Activated CD4-positive, CD25-positive, alpha-beta regulatory T cell treated with anti-CD3 and anti-CD28 coated beads, Interleukin-2, amount 50 U/mL, for 72 hours (primary cell): Measurements from ENCODE around the gene MEGF11.

ENCODE experiments used
- DNase-seq: peaks from one replicate; pipeline ENCODE4 v3.0.0; 2021

Gene MEGF11

DNA sequence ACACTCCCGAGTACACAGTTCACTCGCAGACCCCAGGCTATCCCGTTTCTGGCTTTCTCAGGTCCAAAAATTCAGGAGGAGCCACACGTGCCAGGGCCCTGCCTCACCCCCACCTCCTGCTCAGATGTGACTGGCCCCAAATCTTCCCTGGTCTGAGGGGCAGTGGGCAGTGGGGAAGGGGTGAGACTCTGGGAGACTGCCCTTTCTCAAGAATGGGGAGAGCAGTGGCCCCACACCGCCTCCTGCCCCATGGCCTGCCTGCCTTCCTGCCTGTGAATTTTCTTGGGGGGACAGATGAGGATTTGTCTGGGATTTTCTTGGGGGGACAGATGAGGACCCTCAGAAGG is 174.6 kb downstream of the MEGF11 start:
- DNase-seq = peak; percentile 8

DNA sequence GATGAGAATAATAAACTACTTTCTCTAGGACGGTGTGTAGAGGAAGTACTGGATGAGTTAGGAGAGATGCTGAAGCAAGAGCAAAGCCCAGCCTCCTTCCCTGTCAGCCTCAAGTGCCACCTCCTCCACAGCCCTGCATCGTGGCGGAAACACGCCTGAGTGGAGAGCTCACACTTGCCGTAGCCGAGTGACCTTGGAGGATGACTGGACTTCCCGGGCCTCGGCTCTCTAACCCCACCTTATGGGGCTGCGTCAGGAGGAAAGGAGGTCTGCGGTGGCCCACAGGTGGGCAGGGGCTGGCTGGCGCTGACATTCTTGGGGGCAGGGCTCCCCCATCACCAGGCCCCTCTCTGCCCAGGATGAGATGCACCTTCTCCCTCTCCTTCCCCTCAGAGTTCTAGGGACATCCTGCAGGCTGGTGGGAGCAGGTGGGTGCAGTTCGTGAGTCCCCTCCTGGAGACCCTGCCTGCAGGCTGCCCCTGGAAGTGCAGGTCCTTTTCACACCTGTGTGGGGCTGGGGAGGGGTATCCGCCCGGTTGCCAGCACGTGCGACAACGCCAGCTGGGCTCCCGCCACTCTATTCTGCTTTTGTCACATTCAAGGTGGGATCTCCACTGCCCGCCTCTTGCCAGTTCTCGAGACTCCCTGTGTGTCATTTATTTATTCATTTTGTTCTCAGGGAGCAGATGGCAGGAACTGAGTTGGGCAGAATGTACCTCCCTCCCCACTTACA is 175.2 kb downstream of the MEGF11 start:
- peak; percentile 8 for DNase-seq

DNA sequence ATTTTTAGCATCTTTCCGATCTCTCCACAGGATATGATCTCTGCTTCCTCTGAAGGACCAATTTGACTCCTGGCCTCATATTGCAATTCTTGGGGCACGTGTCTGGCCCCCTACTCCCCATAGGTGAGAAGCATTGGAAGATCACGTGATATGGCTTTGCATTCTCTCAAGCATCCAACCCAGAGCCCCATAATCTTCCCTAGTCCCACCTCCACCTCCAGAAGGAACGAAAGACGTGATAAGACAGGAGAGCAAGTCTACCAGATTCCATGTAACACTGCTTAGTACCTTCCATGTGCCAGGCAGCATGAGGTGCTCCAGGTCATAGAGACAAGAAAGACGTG is 176.3 kb downstream of the MEGF11 start:
- peak; percentile 8 for DNase-seq

DNA sequence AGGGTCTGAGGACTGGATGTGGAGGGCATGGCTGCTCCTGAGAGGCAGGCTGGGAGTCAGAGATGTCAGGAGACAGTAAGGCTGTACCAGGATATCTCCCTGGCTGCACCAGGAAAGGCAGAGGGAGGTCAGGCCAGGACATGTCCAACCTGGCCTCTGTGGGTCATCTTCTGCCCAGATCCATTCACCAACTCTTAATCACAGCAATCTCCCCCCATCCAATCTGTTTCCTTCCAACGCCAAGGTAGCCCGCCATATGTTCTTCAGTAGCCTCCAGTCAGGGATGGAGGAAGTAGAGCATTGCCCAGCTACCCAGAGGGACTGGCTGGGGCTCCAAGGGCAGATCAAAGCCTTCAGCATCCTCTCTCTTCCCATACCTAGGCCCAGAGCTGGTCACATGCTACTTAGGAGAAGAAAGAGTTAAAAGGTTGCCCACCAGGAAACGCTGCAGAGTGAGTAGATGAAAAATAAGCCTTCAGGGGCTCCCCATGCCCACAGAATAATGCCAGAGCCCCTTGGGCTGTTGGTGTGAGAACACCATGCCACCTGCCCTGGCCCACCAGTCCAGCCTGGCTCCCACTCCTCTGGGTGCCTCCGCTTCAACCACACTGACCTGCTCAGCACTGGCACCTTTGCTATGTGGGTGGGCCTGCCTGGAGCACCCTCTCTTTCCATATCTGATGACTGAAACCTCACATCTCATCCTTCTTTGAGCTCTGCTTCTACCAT is 176.8 kb downstream of the MEGF11 start:
- DNase-seq = peak; percentile 12

DNA sequence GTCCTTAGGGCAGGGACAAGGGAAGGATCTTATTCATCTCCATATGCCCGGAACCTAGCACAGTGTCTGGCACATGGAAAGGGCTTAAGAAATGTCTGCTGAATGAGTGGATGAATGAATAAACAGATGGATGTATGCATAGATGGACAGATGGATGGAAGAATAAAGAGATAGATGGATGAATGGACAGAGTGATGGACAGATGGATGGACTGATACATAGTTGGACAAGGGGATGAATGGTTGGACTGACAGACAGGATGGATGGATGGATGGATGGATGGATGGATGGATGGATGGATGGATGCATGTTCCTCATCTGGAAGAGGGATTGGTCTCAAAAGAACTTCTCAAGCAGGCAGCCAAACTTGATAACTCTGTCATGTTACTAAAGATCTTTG is 177.6 kb downstream of the MEGF11 start:
- peak; percentile 11 for DNase-seq

DNA sequence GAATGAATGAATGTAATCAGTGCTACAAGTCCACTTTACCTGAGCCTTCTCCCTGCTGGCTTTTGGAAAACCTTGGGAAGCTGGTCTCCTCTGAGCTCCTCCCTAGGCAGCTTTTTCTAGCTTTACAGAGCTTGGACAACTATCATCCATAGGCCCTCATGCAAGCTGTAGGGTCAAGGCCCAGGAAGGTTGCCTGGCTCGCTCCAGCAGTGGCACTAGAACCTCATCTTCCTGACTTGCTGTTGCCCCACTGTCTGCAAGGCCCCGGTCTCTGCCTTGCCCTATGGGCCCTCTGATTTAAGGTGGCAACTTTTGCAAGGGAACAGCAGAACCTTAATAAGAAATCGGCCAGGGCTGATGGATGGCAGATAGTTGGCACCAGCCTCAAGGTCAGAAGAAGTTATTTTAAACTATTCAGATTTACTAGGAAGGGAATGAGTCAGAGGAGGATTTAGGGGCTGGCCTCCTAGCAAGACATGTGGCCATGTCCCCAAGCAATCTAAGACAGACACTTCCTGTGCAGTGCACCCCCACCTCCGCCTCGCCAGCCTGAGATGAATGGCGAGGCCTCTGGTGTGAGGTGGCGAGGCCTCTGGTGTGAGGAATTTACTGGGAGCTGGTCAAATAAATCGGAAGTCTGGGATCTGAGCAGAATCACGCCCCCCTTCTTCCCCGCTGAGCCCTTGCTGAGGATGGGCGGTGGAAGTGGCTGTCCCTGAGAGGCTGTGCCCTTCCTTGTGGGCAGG is 180.8 kb downstream of the MEGF11 start:
- no peak for DNase-seq

DNA sequence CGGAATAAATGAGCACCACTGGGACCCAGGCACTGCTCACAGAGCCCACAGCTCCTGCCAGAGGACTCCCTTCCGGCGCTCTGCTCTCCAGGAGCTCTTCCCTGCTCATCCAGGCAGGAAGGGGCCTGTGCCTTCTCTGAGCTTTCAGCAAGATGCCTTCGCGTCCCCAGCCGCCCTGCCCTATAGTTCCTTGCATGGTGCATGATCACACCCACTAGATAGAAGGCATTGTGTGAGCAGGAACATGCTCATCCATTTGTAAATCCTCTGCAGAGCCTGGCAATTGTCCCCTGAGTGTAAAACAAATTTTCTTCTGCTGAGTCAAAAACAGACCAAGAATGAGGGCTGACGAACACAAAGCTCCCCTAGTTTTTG is 181.6 kb downstream of the MEGF11 start:
- DNase-seq = no peak

DNA sequence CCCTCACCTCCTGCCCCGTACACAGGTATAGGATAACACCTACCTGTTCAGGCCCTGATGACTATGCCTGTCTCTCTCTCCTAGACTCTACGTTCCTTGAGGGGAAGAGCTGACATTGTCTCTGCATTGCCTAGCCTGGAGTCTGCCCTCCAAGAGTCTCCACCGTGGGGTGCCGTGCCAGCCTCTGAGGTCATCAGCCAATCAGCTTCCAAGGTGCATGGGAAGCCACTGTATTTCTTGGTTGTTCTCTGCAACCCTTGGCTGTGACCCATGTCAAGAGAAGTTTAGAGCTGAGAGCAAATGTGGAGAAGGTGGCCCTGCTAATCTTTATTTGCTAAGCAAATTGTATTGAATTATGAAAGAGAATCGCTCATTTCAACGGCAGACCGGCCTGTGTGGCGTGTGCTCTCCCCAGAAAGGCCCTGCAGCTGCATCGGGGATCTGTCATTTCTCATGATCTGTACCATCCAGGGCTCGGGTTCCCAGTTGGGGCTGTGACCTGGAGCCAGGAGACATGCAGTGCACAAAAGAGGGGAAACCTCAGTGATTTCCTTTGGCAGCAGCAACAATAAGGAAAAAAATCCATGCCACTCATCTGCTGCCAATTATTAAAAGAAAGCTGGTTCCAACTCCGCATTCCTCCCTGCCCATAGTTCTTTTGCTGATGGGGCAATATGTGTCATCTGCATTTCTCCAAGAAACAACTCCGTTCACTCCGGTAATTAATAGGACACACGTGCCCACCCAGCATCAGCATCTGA is 182.2 kb downstream of the MEGF11 start:
- DNase-seq = no peak

DNA sequence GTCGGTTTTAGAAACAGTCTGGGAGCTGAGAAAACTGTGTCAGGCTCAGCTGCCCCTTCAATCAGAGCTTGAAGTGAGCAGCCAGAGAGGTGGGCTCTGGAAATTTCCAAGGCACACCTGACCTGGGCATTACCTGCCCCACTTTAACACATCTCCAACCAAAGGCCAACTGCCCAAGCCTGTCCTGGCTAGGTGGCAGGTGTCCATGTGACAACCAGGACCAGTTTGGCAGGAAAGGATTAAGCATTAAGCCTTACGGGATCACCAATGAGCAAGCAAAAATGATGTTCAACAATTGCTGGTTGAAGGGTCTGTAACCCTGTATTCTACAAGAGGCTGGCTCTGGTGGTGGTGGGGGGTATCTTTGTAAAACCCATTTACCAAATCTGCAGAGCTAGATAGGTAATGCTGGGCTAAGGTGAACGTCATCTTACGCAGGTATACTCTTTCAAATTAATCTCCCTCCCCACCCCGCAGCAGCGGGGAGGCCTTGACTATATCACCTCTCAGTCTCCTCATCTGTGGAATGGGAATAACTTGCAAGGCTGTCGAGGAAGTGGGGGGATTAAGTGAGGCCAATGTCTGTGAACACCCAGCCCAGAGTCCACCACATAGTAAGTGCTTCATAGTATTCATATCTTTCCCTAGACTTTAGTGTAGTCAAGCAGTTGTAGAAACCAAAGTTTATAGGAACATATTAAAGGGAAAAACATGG is 183.2 kb downstream of the MEGF11 start:
- DNase-seq = no peak

DNA sequence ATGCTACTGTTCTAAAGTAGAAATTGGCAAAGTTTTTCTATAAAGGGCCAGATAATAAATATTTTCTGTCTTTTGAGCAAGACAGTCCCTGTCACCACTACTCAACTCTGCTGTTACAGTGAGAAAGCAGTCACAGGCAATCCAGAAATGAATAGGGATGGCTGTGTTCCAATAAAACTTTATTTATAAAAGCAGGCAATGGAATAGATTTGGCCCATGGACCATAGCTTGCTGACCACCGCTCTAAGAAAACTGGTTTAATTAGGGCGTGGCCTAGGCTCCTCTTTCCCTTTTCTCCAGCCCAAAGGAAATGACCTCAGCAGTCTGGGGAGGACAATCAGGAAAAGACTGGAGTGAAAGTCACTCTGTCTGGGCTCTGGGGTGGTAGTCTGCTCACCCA is 183.8 kb downstream of the MEGF11 start:
- no peak for DNase-seq

DNA sequence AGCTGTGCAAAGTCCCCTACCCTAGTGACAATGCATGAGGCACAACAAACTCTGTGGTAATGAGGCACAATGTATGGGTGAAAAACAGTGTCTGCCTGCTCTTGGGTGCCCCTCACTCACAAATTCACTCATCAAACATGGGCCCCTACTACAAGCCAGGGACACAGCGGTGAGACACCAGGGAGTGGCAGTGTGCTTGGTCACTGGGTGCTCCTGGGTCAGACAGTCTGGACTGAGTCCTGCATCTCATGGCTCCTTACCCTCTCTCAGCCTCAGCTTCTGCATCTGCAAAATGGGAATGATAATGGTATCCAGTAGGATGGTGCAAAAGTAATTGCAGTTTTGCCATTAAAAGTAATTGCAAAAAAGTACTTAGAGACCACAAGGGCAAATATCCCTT is 184.7 kb downstream of the MEGF11 start:
- no peak for DNase-seq

DNA sequence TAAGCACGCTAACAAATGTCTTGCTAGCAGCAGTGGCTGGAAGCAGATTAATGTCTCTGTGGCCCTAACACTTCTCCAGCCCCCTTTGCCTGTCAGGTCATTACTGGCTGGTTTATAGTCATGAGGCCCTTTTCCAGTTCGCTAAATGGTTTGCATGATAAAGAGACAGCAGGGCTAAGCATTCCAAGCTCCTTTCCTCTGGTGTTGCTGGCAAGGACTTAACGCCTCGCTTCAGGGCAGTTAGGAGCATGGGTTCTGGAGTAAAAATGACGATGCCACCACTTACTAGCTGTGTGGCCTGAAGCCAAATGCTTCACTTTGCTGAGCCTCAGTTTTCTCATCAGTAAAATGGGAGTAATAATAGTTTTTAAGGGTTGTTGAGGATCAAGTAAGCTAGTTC is 185.9 kb downstream of the MEGF11 start:
- no peak for DNase-seq

DNA sequence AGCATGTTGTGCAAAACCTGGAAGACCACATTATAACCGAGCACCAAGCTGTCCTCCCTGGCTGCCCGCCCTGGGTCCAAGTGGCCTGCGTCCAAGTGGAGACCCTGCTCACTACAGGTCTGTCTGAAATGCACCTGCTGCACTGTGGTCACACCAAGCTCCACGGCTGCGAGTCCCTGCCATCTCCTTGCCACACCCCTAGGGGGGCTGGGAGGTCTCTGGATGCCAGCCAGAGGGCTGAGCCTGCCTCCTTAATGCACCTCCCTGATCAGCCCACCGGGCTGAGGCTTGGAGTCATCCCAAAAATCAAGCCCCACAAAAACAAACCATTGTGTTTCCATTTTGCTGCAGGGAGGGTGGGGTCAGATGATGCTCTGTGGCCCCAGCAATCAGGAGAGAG is 187.1 kb downstream of the MEGF11 start:
- no peak for DNase-seq

DNA sequence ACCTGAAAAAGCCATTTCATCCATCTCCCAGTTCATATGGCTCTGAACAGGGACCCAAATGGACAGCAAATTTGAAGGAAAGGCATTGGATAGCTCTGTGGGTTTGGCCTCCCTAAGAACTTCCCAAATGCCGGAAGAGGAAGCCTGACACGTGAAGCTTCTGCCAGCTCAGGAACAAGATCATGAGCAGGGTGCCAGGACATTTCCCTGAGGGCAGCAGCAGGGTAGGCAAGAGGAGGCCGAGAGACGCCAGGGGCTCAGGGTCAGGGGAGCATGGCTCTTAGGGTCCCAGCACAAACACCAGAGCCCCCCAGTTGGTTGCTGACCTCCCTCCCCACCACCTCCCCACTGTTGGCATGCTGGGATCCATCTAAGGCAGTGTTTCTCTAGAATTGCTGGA is 187.5 kb downstream of the MEGF11 start:
- no peak for DNase-seq

DNA sequence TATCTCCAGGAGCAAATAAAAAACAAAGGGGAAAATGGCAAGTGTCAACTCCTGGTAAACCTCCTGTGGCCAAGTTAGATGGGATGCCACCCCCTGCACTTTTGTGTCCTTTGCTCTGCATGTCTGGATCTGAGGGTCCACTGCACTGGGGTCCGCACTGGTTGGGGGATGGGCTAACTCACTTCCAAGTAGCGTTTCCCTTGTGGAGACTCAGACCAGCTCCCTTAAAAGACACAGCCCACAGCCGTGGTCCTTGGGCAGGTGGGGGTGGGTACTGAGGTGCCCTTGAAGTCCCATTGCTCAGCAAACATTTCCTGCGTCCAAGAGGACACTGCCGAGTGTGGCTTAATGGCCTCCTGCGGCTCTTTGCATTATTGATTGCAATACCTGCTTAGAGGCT is 188.2 kb downstream of the MEGF11 start:
- DNase-seq = no peak

DNA sequence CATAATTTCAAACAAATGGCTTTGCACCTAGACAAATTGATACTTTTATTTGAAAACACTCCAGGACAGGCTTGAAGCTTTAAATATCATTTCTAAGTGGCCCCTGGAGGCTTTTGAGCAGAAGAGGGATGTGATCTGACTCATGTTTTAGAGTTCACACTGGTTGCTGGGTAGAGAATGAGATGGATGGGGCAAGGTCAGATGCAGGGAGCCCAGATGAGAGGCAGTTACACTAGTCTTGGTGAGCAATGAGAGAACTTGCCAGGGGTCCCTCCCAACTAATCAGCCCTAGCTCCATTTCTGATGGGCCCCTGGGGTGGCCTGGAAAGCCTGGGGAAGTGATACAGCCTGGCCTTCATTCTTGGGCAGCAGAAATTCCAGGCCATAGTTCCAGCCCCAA is 190.4 kb downstream of the MEGF11 start:
- DNase-seq = no peak

DNA sequence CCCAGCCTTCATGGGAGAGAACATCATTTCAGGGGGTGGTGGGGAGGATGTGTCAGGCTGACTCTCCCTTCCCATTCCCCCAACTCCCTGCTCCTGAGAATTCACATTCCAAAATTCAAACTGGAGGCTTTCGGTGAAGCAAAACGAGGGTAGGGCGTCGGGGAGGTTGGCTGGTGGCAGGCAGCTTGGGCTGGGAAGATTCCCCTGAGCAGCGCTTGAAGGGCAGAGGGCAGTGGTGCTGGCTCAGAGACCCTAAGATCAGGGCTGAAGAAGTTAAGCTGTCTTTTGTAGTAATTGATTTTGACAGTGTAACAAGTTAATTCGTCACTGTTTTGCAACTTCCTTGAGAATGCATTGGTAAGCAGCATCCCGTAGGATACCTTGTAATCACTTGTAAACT is 196.5 kb downstream of the MEGF11 start:
- DNase-seq = no peak

DNA sequence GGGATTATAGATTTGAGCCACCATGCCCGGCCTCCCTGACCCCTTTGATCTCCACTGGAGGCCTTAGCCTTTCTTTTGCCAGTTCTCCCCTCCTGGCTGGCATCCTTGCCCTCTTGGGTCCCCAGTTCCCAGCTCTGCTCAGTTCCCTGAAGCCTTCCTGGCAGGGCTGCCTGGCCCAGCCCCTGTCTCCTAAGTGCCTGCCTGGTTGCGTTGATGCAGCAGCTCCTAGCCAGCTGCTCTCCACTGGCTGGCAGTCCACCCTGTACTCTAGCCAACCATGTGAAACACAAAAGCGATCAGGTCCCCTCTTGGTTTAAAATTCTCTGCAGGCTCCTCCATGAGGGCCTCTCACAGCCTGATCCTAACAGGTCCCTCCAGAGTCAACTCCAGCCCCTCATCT is 199.6 kb downstream of the MEGF11 start:
- no peak for DNase-seq

DNA sequence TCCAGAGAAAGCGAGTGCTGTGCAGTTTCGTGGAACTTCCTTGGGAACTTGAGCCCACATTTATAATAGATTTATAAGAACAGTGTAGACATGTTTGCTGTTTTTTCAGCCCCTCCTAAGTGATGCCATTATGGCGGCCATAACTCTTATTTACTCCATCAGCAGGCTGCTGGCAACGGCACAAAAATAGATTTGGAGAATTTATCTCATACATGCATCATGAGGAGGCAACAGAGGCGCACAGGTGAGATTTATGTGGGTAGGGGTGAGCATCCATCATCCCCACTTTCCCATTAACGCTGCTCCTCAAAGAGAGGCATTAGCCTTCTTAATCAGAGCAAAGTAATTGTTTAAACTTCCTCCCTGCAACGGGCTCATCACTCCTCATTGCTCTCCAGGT is 201.7 kb downstream of the MEGF11 start:
- DNase-seq = no peak

DNA sequence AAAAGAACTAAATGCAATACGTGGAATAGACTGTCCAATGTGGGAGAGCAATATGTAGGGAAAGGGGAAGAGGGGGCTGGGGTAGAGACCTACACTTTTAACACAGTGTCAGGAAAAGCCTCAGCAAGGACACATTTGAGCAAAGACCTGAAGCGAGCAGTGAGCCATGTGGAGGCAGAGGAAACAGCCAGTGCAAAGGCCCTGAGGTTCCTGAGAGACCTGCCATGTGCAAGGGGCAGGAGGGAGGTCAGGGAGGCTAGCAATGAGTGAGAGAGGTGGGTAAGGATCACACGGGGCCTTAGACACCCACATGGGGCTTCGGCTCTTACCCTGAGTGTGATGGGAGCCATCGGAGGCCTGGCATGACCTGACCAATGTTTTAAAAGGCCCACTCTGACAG is 203.3 kb downstream of the MEGF11 start:
- no peak for DNase-seq

DNA sequence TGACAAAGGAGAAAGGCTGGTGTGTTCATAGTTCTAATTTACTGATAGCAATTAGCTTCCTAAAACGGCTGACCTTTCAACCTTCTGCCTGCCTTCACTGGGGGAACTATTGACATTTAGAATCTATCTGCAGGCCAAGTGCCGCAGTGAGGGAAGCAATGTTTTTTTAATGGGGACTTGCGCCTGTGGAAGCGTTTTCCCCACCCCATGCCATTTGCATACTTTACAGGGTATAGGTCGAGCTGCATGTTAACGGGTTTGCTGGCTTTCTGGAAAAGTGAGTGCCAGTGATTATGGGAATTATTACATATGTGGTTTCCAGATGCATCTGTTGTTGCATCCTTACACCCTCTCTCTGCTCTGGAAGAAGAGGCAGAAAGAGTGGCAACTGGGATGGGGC is 204.2 kb downstream of the MEGF11 start:
- no peak for DNase-seq

DNA sequence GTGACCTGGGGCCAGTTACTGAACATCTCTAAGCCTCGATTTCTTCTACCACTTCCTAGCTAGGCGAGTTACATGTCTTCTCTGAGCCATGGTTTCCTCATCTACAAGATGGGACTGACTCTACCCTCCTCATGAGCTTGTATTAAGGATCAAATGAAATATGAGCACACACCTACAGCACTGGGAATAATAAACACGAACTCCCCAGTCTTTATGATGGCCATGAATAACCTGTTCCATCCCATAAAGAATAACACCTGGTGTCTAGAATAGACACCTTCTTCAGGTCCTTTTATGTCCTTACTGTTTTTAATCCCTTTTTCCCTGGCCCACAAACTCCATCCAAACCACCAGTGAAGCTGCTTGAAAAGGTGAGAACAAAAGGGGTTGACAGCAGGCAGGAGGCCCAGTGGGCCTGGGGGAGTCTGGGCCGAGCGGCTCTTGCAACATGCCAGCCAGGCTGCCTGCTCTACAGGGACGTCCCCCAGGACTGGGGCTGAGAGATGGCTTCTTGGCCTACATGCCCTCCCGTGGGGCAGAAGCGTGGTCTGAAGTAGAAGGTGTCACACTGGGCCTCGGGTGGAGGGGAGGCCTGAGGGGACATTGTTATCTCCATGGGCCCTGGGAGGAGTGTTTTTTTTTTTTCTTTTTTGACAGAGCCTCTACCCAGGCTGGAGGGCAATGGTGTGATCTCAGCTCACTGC is 206.1 kb downstream of the MEGF11 start:
- no peak for DNase-seq
